K562 (cell line): ENCODE measurements around the gene FBXW7. TPM values are rescaled to one million over a fixed set of nuclear protein-coding genes. Genes with fewer than 3 reads are reported as not detected.

Experiments
- BHLHE40 ChIP-seq: IDR thresholded peaks from 2 replicates; pipeline ENCODE4 v1.6.1; 2011; ENCODE audit warnings: low read length, improper control_type of control experiment
- CBX3 ChIP-seq, 2 experiments: IDR thresholded peaks; 1 replicate in 1 of 2; 2 replicates in 1 of 2; pipeline ENCODE4 v1.6.1; 2012; ENCODE audit warnings: inconsistent platforms in 2 of 2, low read length in 2 of 2, borderline replicate concordance in 1 of 2, control low read depth in 1 of 2
- CGGBP1 ChIP-seq: fragments of 250-450 bp; sonication (Bioruptor Pico); IDR thresholded peaks from 2 replicates; pipeline ENCODE4 v1.9.0; 2021; ENCODE audit warnings: mild to moderate bottlenecking
- CHD2 ChIP-seq: IDR thresholded peaks from 2 replicates; pipeline ENCODE4 v1.6.1; 2011; ENCODE audit warnings: low read depth, low read length
- CREB3L1 ChIP-seq: fragments of 450-650 bp; IDR thresholded peaks from 2 replicates; pipeline ENCODE4 v1.6.1; 2014; ENCODE audit warnings: low read depth, mild to moderate bottlenecking, moderate library complexity, borderline replicate concordance
- ELK1 ChIP-seq: sonication (generic); formaldehyde crosslinking; IDR thresholded peaks from 2 replicates; pipeline ENCODE4 v1.8.1; 2022; ENCODE audit warnings: missing genetic modification reagents
- GATAD2B ChIP-seq: fragments of 450-650 bp; IDR thresholded peaks from 2 replicates; pipeline ENCODE4 v1.6.1; 2017; ENCODE audit warnings: mild to moderate bottlenecking, borderline replicate concordance
- GTF2B ChIP-seq: IDR thresholded peaks from 2 replicates; pipeline ENCODE4 v1.6.1; 2011; ENCODE audit not compliant: insufficient read length; ENCODE audit errors: extremely low read depth
- IRF2 ChIP-seq: sonication (generic); formaldehyde crosslinking; IDR thresholded peaks from 2 replicates; pipeline ENCODE4 v1.8.1; 2022; ENCODE audit warnings: mild to moderate bottlenecking, missing genetic modification reagents
- MEF2A ChIP-seq: IDR thresholded peaks from 2 replicates; pipeline ENCODE4 v1.6.1; 2011; ENCODE audit warnings: low read depth, mild to moderate bottlenecking, low read length, moderate library complexity; ENCODE audit not compliant: control insufficient read depth
- PHF20 ChIP-seq: fragments of 450-650 bp; IDR thresholded peaks from 2 replicates; pipeline ENCODE4 v1.6.1; 2018; ENCODE audit not compliant: partially characterized antibody
- SRSF1 ChIP-seq: fragments of 200-400 bp; formaldehyde crosslinking; IDR thresholded peaks from 2 replicates; pipeline ENCODE4 v1.6.1; 2017; ENCODE audit warnings: mild to moderate bottlenecking, low read depth, low read length, moderate library complexity
- ZBTB5 ChIP-seq: fragments of 450-650 bp; IDR thresholded peaks from 2 replicates; pipeline ENCODE4 v1.6.1; 2017; ENCODE audit warnings: antibody characterized with exemption
- ZKSCAN1 ChIP-seq: fragments of 150-350 bp; IDR thresholded peaks from 2 replicates; pipeline ENCODE4 v1.6.1; 2016; ENCODE audit warnings: low read depth, low read length
- ZNF280A ChIP-seq: fragments of 450-650 bp; IDR thresholded peaks from 2 replicates; pipeline ENCODE4 v1.6.1; 2018; ENCODE audit warnings: mild to moderate bottlenecking, low read depth; ENCODE audit not compliant: partially characterized antibody
- ZNF639 ChIP-seq, 2 experiments: fragments of 200-800 bp in 1 of 2; sonication (Bioruptor generic) in 1 of 2; sonication (generic) in 1 of 2; formaldehyde crosslinking in 1 of 2; IDR thresholded peaks in 1 of 2; conservative IDR thresholded peaks in 1 of 2; 2 replicates each; pipeline versions ENCODE4 v1.5.0 to v1.6.1; 2016 to 2020; ENCODE audit warnings: missing compliant biosample characterization in 1 of 2, missing genetic modification characterization in 1 of 2, missing genetic modification reagents in 1 of 2
- polyA plus RNA-seq, 8 experiments: library from polyadenylated mRNA; depleted of rRNA in 4 of 8; stranded (reverse) in 5 of 8; unstranded in 3 of 8; fragments of >200 nt; fragmentation: Nextera tagmentation in 2 of 8; fragmentation: Illumina TruSeq in 1 of 8; extraction: Ambion mirVana in 2 of 8; extraction: Trizol in 1 of 8; gene quantifications; 2 replicates each; pipeline versions ENCODE4 v1.2.1 to v1.2.3, GENCODE V29; 2011 to 2014; ENCODE audit warnings: inconsistent platforms in 1 of 8, missing spikeins in 1 of 8
- total RNA-seq, 7 experiments: library from RNA; depleted of rRNA in 6 of 7; stranded (reverse); fragments of >200 nt in 6 of 7; fragmentation: Illumina TruSeq in 2 of 7; extraction: Trizol in 2 of 7; gene quantifications; 2 replicates each; pipeline versions ENCODE4 v1.2.1 to v1.2.3, GENCODE V29; 2011 to 2021; ENCODE audit warnings: low replicate concordance in 1 of 7

FBXW7 gene
- total and polyA plus RNA-seq, 9 of the 15 experiments (the other 6 are each of a cell fraction or from before 2014, with no cell fraction given) = 6.8 to 44.2 (median 16.4) TPM

- no peak for TF ChIP-seq ELK1 (CRISPR knock-in tag)
- no peak for TF ChIP-seq SRSF1
- TF ChIP-seq GTF2B = no peak
- no peak for TF ChIP-seq ZBTB5
- TF ChIP-seq CHD2 = no peak
- TF ChIP-seq BHLHE40 = no peak
- TF ChIP-seq CGGBP1 = no peak
- TF ChIP-seq PHF20 = no peak
- TF ChIP-seq MEF2A = no peak
- TF ChIP-seq ZNF639 (CRISPR knock-in tag; conservative IDR thresholded peaks at IDR 0.05 in 1 of 2, IDR thresholded peaks at IDR 0.05 in 1 of 2) = no peak
- TF ChIP-seq IRF2 (CRISPR knock-in tag) = no peak
- TF ChIP-seq CBX3 (IDR thresholded peaks at IDR 0.05; ENCODE audit: borderline replicate concordance in 1 of 2, low read length in 2 of 2) = no peak
- no peak for TF ChIP-seq CREB3L1
- no peak for TF ChIP-seq ZKSCAN1
- TF ChIP-seq ZNF280A = no peak
- no peak for TF ChIP-seq GATAD2B
These were observed 36.7 kb upstream of the FBXW7 start (continued) for GRCh38 chr4:152572417-152573086.
